Stimulated activated CD4-positive, alpha-beta T cell treated with anti-CD3 and anti-CD28 coated beads, Interleukin-2, amount 100 ng/mL, for 24 hours (primary cell): Measurements from ENCODE around the gene VCPKMT.

Experiments
- DNase-seq, 2 donors: peaks; one replicate each; pipeline ENCODE4 v3.0.0-alpha.2; 2020

Gene VCPKMT

DNA sequence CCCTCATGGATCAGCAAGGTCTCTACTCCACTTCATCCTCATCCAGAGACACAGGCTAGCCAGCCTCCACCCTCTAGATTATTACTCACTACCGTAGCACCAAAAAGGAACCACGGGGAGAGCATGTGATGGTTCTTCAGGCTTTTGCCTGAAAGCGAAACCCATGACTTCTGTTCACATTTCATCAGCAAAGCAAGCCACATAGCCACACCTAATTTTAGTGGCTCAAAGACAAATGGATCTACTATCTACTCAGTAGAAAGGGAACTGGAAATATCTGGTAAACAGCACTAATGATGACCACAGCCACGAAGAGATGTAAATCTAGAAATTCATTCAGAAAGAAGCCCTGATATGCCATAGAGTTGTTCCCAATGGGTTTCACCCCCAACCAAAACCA lies 51.4 kb downstream of the VCPKMT start:
- peak; percentile 53 to 65 for DNase-seq

DNA sequence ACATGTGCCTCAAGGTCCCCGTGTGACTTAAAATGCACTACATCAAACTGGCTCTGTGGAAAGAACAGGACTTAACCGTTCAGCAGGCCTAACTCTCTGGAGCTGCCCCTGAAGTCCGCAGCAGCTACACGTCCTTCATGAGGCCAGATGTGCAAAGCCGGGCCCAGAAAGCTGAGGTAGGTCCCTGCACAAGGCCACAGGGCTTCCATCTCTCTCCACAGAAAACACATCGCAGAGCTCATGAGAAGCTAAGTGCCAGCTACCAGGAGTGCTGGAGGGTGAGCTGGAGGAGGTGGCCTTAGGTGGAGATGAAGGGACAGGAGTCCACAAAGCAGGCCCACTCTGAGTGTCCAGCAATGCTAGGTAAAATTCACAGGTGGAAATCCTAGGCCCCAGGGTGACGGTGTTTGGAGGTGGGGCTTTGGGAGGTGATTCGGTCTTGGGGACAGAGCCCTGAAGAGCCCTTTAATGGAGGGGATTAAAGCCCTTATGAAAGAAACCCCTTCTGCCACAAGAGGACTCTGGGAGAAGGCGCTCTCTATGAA lies 52.4 kb downstream of the VCPKMT start:
- no peak for DNase-seq

DNA sequence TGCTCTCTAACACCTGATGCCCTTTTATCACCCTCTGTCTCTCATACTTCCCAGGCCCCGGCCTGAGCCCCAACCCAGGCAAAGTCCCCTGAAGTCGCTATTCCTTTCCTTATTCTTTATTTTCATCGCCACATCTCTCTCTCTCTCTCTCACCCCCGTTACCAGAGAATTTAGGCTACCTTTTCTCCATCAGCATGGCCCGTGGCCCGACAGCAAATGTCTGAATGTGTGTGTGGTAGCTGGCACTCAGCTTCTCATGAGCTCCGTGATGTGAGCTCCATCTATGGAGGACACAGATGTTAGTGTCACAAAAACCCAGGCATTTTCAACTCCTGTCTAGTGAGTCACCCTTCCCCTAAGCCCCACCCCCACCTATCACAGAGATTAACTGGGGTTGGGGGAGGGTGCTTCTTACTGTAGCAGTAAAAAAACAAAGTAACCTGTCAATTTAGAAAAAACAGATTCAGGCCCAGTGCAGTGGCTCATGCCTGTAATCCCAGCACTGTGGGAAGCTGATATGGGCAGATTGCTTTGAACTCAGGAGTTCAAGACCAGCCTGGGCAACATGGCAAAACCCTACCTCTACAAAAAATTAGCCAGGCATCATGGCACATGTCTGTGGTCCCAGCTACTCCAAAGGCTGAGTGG lies 53.8 kb downstream of the VCPKMT start:
- DNase-seq: peak; percentile 71 to 83

DNA sequence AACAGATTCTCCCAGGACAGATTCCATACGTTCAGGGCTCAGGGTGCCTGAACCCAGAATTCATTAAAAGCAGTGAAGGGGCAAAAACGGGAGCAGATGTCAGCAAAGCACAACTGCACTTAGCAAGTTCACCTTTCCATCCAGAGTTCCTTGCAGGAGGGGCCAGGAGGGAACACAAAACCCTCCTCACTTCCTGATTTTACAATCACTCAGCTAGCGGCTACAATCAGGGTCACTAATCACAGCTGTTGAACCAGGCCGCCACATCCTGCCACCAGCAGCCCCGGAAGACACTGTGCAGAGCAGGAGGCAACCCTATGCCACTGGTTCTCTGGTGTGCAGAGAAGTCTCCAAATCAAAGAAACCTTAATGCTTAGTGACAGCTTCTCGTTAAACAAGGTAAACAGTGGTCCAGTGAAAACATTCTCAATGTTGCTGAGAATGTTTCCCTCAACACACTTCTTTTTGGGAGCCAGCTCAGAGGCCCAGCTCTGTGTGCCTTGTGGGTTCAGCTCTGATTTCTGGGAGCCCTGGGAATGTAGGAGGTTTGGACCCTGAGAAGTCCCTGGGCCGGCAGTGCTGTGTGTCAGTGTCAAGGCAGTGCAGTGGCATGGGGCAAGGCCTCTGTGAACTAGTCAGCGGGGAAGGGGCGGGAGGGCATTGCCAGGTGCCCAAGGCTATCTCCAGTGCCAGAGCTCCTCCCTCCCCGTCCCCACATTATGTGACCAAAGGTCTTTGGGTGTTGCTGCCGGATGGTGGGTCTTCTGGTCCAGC lies 54.5 kb downstream of the VCPKMT start:
- peak; percentile 62 to 63 for DNase-seq

DNA sequence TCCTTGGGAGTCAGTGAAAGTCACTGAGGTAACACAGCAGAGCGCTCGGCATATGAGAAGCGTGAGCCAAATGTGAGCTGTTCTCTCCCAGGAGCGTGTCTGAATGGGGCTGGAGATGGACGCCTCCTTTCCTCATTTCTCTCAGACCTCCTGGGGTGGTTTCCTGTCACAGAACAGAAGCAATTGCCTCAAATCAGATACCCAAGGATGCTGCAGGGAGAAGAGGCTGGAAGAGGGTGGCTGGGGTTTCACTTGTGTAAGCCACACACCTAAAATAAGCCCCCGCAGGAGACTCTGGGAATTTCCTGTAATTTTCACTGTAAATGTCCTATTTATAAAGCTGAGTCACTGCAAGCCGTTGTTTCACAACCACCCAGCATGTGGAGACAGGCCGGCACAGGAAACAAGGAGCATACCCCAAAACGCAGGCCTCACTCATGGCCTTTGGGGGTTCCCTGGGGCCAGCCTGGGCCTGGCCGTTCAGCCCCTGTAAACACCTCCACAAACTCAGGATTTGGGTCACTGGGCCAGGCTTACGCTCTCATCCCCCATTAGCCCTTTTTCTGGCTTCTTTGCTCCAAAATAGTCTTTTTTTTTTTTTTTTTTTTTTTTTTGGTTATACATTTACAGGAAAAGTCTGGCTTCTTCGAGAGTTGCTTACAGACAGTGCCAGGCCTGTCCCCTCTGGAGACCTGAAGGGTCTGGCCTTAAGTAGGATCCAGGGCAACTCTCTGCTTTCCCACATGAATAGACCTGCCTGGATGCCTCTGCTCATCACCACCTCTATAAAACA lies 55.3 kb downstream of the VCPKMT start:
- DNase-seq: peak; percentile 47 to 53

DNA sequence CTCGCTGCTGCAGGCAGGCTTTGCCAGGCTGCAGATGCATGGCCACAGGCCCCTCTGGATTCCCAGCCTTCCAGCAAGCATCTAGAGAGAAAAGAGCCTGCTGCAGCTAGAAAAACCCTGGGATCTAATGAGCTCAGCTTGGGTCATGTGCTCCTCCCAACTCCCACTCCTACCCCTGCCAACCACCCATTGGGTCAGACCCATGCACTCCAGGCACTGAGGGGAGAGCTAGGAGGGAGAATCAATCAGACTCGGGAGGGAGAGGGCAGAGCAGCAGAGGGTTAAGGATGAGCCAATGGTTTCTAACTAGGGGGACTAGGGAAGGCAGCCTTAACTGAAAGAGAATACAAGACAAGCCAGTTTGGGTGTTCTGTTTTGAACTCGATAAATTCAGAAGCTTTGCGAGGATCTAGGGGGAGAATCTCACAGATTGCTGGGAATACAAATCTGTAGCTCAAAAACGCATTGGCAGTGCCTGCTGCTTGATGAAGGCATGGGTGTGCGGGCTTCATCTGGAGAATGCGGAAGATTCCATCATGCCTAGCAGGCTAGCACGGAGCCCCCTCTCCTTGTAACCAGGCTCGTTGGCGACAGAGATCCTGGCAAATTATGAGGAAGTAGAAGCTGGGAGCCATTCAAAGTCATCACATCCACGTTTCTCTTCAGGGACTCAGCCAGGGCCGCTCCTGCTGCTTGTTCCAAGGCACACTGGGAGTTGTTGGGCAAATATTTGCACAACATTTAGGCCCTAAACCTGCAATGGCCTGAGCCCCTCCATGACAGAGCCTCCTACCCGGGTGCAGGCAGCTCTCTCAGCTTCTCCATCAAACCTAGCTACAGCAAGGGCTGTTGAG lies 56.4 kb downstream of the VCPKMT start:
- no peak for DNase-seq
